HG03196 (cell line): ENCODE results near the gene ATAD2B.

Source experiments
- ATAC-seq: cut with Tn5 transposase; IDR thresholded peaks from one replicate; pipeline ENCODE4 v1.9.1; 2021; ENCODE audit not compliant: unreplicated experiment

ATAD2B gene

DNA sequence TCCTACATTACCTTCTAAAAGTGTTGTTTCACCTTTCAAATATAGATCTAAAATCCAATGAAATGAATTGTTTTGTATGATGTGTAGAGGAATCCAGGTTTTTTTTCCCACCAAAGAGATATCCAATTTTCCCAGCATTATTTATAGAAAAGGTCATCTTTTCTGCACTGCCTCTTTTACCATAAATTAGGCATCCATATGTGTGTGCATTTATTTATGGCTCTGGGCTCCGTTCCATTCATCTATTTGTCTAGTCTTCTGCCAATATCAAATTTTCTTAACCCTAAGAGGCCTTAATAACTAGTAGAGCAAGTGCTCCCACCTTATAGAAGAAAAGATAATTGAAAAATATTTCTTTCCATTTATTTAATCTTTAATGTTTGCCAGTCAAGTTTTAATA lies 88.3 kb downstream of the ATAD2B start:
- no peak for ATAC-seq

DNA sequence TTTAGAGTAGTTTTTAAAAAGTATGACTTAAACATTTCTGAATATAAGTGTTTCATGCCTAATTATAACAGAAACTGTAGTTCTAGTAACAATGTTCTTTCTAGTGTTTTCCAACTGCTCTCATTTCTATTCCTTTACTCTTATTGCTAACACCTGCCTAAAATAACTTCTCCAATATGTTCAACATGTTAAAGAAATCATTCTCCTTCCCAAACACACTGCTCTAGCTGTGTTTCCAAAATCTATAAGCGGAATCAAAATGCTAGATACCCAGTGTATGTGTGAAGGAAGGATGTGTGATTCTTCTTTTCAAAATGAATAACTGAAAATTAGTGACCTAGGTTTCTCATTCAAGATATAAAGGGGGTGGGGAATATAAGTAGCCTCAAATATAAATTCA lies 89.1 kb downstream of the ATAD2B start:
- no peak for ATAC-seq

DNA sequence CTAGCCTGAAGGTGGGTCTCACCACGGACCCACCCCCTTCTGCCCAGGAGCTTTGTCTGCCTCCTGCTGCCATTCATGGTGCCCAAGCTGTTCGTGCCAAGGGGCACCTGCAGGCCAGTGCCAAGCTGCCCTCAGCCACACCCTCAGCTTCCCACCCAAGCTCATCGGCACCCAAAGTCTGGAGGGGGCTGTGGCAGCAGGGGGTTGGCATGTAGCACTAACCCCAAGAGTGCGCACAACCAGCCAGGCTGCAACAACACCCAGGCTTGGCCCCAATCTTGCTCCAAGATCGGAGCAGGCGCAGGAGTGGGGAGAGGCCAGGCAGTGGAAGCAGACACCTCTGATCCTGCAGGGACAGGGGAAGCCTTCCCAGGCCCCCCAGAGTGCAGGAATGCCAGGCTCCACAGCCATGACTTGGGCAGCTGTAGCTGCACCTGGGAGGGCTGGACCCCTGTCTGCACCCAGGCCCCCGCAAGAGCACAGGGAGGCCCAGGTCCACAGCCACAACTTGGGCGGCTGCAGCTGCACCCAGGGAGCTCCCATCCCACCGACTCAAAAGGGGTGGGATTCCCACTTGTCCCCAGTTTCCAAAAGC lies 89.9 kb downstream of the ATAD2B start:
- ATAC-seq: no peak

DNA sequence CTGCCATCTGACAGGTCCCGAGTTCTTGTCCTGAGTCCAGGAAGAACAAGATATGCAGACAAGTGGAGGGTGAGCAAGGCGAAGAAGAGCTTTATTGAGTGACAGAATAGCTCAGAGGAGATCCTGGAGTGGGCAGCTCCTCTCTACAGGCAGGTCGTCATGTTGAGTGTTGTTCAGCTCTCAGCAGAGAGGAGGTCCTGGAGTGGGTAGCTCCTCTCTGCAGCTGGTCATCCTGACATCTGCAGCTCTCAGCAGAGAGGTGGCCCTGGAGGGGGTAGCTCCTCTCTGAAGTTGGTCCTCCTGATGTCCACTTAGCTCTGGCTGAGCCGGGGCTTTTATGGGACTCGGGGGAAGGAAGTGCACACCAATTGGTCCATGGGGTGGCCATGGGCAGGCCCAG lies 90.4 kb downstream of the ATAD2B start:
- no peak for ATAC-seq

DNA sequence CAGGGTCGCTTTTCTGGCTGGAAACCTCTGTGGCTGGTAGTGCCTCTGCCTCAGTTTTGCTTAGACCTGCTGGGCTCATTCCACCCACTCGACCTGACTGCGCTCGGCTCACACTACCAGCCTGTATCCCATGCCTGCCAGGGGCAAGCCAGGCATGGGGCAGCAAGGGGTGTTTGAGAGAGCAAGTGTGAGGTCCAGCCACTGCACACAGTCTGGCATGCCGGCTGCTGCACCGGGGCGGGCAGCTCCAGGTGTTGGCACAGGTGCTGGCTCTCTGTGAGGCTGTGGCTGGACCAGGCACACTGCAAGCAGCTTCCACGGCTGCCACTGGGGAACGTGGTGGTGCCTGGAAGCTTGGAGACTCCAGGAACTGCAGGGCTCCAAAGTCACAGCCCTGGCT lies 90.9 kb downstream of the ATAD2B start:
- no peak for ATAC-seq

DNA sequence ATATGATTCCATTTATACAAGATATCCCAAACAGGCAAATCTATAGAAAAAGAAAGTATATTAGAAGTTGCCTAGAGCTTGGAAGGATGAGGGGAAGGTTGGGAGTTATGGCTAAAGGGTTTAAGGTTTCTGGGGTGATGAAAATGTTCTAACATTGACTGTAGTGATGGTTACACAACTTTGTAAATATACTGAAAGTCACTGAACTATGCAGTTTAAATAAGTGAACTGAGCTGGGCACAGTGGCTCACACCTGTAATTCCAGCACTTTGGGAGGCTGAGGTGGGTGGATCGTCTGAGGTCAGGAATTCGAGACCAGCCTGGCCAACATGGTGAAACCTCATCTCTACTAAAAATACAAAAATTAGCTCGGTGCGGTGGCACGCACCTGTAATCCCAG lies 91.5 kb downstream of the ATAD2B start:
- no peak for ATAC-seq

DNA sequence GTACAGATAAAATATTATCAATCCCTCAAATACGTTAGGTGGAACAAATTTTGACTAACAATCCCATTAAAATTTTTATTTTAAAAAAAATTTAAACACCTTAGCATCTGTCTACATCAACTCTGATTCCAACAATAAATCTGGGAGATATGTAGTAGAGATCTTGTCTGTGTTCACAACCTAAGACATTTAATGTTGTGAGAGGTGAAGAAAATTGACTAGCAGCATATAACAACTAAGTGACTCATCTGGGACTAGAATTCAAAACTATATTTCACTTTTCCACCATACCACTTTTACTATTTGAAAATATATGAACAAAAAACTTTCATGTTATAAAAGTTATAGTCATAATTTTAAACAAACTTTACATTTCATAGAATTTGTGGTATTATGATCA lies 97.9 kb downstream of the ATAD2B start:
- no peak for ATAC-seq

DNA sequence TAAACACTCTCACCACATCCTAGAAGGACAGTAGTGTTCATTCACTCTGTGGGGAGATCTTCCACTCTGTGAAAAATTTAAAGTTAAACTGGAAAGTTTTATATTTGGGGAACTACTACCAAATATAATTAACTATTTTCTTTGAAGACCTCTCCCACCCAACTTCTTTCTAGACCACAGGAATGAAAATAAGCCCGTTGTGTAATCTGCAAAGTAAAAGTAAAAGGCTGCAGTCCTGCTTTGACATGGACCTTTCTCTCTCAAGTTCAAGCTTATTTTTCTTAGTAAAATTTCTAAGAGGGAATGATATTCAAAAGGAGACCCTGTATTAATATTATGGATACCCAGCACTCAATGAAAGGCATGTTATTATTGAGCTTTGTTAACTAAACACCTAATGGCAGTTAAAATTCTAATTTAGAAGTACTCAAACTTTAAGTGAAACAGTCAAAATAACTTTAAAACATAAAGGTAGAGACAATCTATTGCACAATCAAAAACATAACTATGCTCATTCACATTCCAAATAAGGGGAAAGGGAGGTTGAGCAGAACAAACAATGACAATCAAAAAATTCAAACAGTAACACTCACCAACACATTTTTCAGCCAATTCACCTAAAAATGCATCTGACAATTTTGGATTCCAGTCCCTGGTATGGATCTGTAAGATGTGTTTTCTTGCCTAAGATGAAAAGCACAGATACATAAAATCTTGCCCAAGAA lies 98.5 kb downstream of the ATAD2B start:
- ATAC-seq: no peak

DNA sequence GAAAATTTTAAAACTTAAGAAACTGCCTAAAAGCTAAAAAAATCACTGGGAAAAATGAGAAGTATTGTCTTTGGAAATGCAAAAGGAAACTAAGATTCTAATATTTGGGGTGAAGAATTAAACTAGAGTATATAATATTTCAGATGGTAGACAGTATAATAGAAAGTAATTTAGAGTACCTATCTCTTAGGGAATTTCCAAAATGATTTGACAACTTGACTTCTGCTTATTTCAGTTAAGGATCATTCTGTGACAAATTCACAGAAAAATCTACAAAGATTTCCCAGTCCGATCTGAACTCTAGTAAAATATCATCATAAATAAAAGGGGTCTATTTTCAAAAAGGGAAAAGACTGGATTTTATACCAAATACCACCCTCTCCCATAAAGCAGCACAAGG lies 99.6 kb downstream of the ATAD2B start:
- ATAC-seq: no peak

DNA sequence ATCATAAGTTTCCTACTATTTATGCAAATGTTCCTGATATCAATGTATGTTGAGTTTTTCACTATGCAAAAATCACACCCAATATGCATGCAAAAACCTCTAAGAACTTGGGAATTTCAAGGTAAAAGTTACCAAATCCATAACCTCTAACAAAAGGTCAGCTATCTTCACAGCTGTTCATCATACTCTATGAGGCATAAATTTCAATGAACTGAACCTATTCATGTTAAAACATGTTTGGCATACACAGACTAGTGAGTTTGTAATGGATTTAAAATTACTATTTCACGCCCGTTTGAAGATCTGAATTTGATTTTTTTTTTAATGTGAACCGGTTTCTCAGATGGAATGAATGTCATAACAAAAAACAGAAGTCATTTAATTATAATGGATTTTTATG lies 100.2 kb downstream of the ATAD2B start:
- no peak for ATAC-seq

DNA sequence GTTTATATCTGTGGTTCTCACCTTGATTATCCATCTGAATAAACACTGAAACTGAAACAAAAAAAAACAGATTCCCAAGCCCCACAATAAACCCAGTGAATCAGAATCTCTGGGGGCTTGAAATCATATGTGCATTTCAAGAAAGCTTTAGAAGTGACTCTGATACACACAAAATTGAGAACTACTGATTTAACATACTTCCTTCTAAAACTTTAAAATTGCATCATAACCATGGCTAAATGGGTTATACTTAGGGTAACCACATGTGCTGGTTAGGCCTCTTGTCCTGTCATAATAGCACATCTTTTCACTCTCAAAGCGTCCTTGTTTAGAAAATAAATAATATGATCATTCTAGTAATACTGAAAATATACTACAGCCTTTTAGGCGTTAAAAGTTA lies 100.9 kb downstream of the ATAD2B start:
- no peak for ATAC-seq

DNA sequence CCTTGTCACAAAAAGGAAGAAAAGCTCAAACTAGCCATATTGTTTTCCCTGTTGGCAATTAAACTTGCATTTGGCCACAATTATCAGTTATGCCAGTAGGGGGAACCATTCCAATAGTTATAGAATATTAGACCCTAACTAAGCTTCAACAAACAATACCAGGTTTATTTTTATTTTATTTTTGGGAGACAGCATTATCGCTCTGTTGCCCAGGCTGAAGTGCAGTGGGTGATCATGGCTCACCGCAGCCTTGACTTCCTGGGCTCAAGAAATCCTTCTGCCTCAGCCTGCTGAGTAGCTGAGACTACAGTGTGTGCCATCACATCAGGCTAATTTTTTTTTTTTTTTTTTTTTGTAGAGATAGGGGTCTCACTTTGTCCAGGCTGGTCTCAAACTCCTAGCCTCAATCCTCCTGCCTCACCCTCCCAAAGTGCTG lies 102.1 kb downstream of the ATAD2B start:
- ATAC-seq: no peak

DNA sequence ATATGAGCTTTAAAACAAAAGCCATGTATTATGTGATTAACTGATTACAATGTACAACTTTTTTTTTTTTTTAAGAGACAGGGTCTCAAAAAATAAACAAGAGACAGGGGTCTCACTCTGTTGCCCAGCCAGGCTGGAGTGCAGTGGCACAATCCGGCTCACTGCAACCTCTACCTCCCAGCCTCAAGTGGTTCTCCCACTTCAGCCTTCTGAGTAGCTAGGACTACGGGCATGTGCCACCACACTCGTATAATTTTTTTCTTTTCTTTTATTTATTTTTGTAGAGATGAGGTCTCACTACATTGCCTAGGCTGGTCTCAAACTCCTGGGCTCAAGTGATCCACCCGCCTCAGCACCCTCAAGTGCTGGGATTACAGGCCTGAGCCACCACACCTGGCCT lies 103.1 kb downstream of the ATAD2B start:
- no peak for ATAC-seq

DNA sequence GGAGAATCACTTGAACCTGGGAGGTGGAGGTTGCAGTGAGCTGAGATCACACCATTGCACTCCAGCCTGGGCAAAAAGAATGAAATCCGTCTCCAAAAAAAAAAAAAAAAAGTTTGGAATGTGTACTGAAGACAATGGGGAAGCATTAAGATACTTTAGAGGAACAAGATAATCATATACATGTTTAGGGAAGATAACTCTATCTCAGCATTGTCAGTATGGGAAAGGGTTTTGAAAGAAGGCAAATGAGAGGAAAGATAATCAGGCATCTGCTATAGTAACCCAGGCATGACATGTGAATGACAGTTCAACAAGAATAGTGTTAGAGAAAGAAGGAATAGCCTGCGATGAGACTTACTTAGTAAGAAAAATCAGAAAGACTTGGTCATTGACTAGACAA lies 112.0 kb downstream of the ATAD2B start:
- no peak for ATAC-seq

DNA sequence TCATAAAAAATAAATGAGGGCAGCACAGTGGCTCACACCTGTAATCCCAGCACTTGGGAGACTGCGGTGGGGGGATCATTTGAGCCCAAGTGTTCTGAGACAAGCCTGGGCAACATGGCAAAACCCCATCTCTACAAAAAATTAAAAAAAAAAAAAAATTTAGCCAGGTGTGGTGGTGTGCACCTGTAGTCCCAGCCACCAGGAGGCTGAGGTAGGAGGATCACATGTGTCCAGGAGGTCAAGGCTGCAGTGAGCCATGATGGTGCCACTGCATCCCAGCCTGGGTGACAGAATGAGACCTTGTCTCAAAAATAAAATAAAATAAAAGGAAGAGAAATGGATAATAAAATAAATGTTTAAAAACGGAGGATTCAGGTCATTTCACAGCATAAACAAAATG lies 113.5 kb downstream of the ATAD2B start:
- no peak for ATAC-seq

DNA sequence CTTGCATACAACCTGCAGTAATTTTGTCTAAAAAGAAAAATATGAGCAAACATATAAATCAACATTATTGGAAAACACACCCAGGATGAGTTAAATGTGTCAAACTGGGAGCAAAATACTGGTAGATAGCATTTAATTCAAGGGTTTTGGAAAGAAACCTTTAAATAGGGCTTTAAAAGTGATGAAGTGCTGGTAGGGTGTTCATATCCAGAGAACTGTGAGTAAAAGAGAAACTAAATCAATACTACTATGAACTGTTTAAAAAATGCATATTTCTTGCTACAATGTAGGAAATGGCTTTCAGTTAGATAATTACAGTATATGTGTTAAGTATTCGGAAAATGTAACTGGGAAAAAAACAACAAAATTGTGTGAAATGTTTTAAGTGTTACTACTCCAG lies 117.8 kb downstream of the ATAD2B start:
- ATAC-seq: no peak

DNA sequence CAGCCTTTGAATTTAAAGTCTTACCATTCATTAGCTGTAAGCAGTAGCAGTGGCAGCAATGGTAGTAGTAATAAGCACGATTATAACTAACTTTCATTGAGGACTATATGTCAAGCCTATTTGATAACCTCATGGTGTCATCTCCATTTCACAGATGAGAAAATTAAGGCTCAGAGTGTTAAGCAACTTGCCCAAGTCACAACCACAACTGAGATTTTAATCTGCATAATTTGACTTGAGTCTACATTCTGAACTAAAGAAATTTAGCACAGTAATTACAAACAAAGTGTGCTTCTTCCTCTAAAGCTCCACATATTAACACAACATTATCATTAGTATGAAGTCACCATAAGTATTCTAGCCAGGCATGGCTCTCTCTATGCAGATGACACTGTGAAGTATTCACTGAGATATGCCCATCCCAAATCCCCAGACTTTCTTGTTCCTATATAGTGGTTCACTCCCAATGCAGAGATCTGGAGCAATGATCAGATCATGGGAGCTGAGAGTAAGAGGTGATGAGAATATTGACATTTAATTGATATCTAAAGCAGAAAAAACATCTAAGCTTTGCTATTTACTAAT lies 120.2 kb downstream of the ATAD2B start:
- no peak for ATAC-seq

DNA sequence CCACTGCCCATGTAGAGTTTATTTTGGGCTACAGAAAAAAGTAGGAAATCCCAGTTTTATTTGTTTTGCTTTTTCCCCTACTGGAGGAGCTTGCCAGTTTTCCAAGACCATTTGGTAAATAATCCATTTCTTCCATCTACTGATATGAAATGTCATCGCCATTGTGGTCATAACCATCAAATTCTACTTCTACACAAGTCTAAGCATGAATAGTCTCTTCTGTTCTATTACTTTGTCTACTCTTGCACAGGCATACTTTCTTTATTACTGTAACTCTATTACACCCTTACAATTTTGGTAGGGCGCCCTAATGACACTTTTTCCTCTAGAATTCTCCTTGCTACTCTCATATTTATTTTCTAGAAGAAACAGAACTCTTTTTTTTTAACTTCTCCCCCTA lies 120.7 kb downstream of the ATAD2B start:
- no peak for ATAC-seq

DNA sequence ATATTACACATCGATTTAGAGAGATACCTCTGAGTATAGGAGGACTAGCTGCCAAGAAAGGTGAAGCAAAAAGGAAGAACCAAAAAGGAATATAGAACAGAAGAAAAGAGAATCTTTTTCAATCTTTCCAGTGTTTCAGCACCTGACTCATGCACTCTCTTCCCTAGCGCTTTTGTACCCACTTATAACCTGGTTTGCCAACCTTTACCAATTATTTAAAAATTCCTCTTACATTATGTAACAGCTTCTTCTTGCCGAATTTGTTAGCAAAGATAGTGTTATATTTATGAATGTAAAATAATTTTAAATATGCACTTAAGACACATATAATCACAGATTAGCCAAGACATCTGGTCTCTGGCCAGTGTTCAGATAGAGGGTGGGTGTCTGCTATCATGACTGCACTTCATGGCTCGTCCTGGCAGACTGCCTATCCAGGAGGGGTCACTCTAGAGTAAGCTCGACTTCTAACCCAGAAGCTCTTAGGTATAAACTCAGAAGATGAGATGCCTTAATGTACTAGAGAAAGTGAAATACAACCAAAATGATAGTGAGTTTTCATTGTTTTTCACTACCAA lies 122.9 kb downstream of the ATAD2B start:
- no peak for ATAC-seq

DNA sequence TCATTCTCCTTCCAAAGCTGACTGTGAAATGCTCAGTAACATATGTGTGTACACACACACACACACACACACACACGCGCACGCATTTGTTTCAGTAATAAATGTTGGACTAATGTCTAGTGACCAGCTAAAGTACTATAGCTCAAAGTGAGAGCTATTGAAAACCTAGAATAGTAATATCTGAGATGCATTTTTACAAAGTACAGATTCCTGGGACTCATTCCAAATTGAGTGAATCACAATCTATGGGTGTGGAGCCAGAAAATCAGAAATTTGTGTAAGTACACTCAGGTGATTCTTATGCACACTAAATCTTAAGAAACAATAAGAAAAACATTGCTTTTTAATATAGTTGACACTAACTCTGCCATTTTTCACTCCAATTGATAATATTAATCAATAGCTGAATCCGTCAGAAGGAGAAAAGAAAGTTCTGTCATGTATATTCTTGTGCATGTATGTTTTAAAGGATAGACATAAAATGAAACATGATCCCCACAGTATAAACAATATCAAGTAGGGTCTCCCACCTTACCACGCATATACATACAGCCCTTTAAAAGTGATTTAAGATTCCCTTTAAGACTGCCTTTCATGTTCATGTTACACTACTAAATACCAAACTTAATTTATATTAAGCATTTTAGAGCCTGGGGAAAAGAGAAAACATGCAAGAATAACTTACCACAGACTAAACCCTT lies 123.5 kb downstream of the ATAD2B start:
- no peak for ATAC-seq

DNA sequence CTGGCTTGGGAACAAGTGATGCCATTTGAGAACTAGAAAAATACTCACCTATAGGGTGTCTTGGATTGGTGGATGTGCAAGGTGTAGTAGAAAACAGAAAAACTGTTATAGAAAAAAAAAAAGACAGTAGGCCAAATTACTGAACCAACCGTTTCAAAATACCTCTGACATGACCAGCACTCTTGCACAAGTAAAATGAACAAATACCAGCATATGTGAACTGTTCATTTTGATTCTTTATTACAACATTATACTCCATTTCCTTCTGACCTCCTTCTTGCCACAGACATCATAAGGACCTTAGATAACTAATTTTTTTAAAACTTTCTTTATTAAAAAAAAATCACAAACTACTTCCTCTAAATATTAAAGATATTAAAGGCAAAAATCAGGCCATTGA lies 125.5 kb downstream of the ATAD2B start:
- ATAC-seq: no peak

DNA sequence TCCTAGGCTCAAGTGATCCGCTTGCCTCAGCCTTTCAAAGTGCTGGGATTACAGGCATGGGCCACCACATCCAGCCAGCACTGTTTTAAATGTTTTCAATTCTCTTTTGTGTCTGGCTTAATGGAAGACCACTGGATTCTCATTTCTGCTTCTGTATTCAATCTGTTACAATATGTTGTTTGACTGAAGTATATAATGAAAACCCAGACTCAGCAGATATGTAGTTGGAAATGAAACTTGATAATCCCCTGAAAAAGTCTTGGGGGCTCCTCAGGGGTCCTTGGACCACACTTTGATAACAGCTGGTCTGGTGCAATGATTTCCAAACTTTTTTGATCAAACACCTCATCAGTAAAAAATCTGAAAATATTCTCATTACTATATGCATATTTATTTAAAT lies 132.7 kb downstream of the ATAD2B start:
- ATAC-seq: no peak
